ENCODE measurements around the gene MYPOP.

DNA sequence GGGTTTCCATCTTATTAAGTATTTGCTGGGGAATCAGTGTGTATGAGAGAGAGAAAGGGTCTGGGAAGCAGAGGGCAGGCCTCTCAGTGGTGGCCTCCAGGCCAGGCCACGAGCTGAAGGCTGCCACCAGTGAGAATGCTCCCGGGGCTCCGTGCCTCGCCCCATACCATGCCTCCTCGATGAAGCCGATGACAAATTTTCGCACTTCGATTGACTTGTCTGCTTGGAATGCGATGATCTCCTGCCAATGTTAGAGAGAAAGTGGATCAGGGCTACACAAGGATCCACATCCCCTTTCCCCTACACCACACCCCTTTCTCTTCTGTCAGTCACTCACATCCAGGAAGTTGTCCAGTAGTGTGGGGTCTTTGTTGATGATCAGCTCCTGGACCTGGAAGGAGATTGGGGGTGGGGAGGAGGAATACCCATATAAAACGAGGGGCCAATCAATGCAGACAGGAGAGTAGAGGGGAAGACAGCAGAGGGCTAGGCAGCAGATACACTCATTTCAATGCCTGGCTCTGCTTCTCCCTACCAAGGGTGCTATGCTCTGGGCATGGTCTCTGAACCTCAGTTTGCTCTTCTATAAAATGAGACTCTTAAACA lies 50.2 kb downstream of the MYPOP start:
- TF ChIP-seq, protein P1, sequence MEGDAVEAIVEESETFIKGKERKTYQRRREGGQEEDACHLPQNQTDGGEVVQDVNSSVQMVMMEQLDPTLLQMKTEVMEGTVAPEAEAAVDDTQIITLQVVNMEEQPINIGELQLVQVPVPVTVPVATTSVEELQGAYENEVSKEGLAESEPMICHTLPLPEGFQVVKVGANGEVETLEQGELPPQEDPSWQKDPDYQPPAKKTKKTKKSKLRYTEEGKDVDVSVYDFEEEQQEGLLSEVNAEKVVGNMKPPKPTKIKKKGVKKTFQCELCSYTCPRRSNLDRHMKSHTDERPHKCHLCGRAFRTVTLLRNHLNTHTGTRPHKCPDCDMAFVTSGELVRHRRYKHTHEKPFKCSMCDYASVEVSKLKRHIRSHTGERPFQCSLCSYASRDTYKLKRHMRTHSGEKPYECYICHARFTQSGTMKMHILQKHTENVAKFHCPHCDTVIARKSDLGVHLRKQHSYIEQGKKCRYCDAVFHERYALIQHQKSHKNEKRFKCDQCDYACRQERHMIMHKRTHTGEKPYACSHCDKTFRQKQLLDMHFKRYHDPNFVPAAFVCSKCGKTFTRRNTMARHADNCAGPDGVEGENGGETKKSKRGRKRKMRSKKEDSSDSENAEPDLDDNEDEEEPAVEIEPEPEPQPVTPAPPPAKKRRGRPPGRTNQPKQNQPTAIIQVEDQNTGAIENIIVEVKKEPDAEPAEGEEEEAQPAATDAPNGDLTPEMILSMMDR (IDR thresholded peaks at IDR 0.05) = no peak
- no peak for TF ChIP-seq POLR2A (IDR thresholded peaks at IDR 0.05)
